SK-N-SH (cell line): ENCODE data around the gene UBXN10. TPM values are rescaled to one million over a fixed set of nuclear protein-coding genes. Genes with fewer than 3 reads are reported as not detected.

Source experiments
- CTCF ChIA-PET: fragments of 300-600, 350-600 bp; formaldehyde crosslinking; extraction: SDS; loops from one replicate; lab custom pipeline; 2021; lab: Yijun Ruan, JAX
- POLR2A ChIA-PET: fragments of 350-600 bp; sonication (Branson Sonifier 250); formaldehyde crosslinking; extraction: SDS; loops from one replicate; lab custom pipeline; 2020; ENCODE audit warnings: antibody characterized with exemption, inconsistent platforms; lab: Yijun Ruan, JAX
- DNase-seq: peaks from one replicate; pipeline ENCODE4 v3.0.0; 2012
- H2AFZ ChIP-seq: fragments of 200-600 bp; sonication (generic); 2 replicates; pipeline ENCODE4 v1.8.1; 2016; ENCODE audit warnings: antibody characterized with exemption, mild to moderate bottlenecking, low read depth
- H3F3A ChIP-seq: fragments of 200-600 bp; sonication (generic); replicated peaks from 2 replicates; pipeline ENCODE3; 2016; ENCODE audit warnings: antibody characterized with exemption, mild to moderate bottlenecking; ENCODE audit not compliant: insufficient read depth
- H3K27ac ChIP-seq, 2 experiments: fragments of 200-500 bp in 1 of 2; fragments of 200-600 bp in 1 of 2; sonication (Bioruptor generic) in 1 of 2; sonication (generic), shearing (Covaris generic) in 1 of 2; 2 replicates each; pipeline versions ENCODE4 v1.5.1 to v1.6.1; 2014 to 2016; ENCODE audit warnings: low read depth in 2 of 2, inconsistent platforms in 1 of 2, low read length in 1 of 2, mild to moderate bottlenecking in 1 of 2, mixed read lengths in 1 of 2
- H3K27me3 ChIP-seq: fragments of 200-600 bp; sonication (generic), shearing (Covaris generic); 2 replicates; pipeline ENCODE4 v1.6.1; 2016; ENCODE audit warnings: mixed run types; ENCODE audit not compliant: insufficient read depth
- H3K36me3 ChIP-seq, 2 experiments: fragments of 200-500 bp in 1 of 2; fragments of 200-600 bp in 1 of 2; sonication (Bioruptor generic) in 1 of 2; sonication (generic) in 1 of 2; replicated peaks in 1 of 2; 2 replicates each; pipeline versions ENCODE3 to v1.5.1; 2014 to 2016; ENCODE audit warnings: low read length in 1 of 2, mild to moderate bottlenecking in 1 of 2; ENCODE audit not compliant: insufficient read depth in 2 of 2, control insufficient read depth in 1 of 2
- H3K4me1 ChIP-seq, 2 experiments: fragments of 200-500 bp in 1 of 2; fragments of 200-600 bp in 1 of 2; sonication (Bioruptor generic) in 1 of 2; sonication (generic), shearing (Covaris generic) in 1 of 2; 2 replicates each; pipeline versions ENCODE4 v1.5.1 to v1.6.1; 2014 to 2016; ENCODE audit warnings: low read depth in 1 of 2, low read length in 1 of 2, mixed run types in 1 of 2; ENCODE audit not compliant: insufficient read depth in 2 of 2, control insufficient read depth in 1 of 2
- H3K4me2 ChIP-seq: fragments of 200-600 bp; sonication (generic), shearing (Covaris generic); 2 replicates; pipeline ENCODE4 v1.6.1; 2017; ENCODE audit warnings: mixed run types
- H3K4me3 ChIP-seq, 2 experiments: fragments of 200-500 bp in 1 of 2; fragments of 200-600 bp in 1 of 2; sonication (Bioruptor generic) in 1 of 2; sonication (generic), shearing (Covaris generic) in 1 of 2; 2 replicates each; pipeline versions ENCODE4 v1.5.1 to v1.8.1; 2014 to 2016; ENCODE audit warnings: low read depth in 2 of 2, inconsistent platforms in 1 of 2, low read length in 1 of 2, mild to moderate bottlenecking in 1 of 2, mixed read lengths in 1 of 2, moderate library complexity in 1 of 2
- H3K79me2 ChIP-seq: fragments of 200-600 bp; sonication (generic); 2 replicates; pipeline ENCODE4 v1.8.1; 2017; ENCODE audit warnings: mild to moderate bottlenecking; ENCODE audit not compliant: insufficient read depth
- H3K9ac ChIP-seq: fragments of 200-600 bp; sonication (generic); 2 replicates; pipeline ENCODE4 v1.6.1; 2017; ENCODE audit warnings: mixed run types
- H3K9me2 ChIP-seq: fragments of 200-600 bp; sonication (generic); 2 replicates; pipeline ENCODE4 v1.6.1; 2017; ENCODE audit warnings: mixed run types
- H3K9me3 ChIP-seq: fragments of 200-600 bp; sonication (generic); 2 replicates; pipeline ENCODE4 v1.6.1; 2017; ENCODE audit warnings: mixed run types, mild to moderate bottlenecking, moderate library complexity
- H4K20me1 ChIP-seq: fragments of 200-600 bp; sonication (generic); 2 replicates; pipeline ENCODE4 v1.6.1; 2017; ENCODE audit warnings: mild to moderate bottlenecking, mixed run types; ENCODE audit not compliant: insufficient read depth
- CHD2 ChIP-seq: fragments of 150-350 bp; IDR thresholded peaks from 2 replicates; pipeline ENCODE4 v1.6.1; 2018; ENCODE audit warnings: low read length; ENCODE audit not compliant: partially characterized antibody
- IRF3 ChIP-seq: fragments of 150-350 bp; IDR thresholded peaks from 2 replicates; pipeline ENCODE4 v1.6.1; 2016; ENCODE audit warnings: mild to moderate bottlenecking, low read depth, low read length
- MAX ChIP-seq: IDR thresholded peaks from 2 replicates; pipeline ENCODE4 v1.4.0; 2012; ENCODE audit warnings: low read depth
- USF1 ChIP-seq: IDR thresholded peaks from 2 replicates; pipeline ENCODE4 v1.4.0; 2012; ENCODE audit warnings: low read depth, borderline replicate concordance
- WGBS: methylation state at CpG from one replicate; pipeline ENCODE4 v1.1.6; 2017; ENCODE audit warnings: low lambda C conversion rate; 5-methylcytosine and 5-hydroxymethylcytosine counted together
- polyA plus RNA-seq, 3 experiments: library from polyadenylated mRNA; depleted of rRNA; stranded (reverse); fragments of >200 nt; gene quantifications; 2 replicates each; pipeline ENCODE4 v1.2.3, GENCODE V29; 2012

The UBXN10 gene
- polyA plus RNA-seq, 1 of the 3 experiments (the other 2 are of a cell fraction) = not detected

- no peak overlapping the region for H3K9ac ChIP-seq
- H3K79me2 ChIP-seq = no peaks in the 10 kb centered on the region
- H3K4me2 ChIP-seq = no peak overlapping the region
- no peaks in the 10 kb centered on the region for H3K36me3 ChIP-seq
- H3K9me2 ChIP-seq = no peaks in the 10 kb centered on the region
- POLR2A ChIA-PET = no interaction called here
- CTCF ChIA-PET = interaction anchor here (1.8 to 17.8 kb wide), 3 partner anchors 15 to 232 kb away, joined by 4 to 243 read pairs (median 103); partner anchors contain the start of gene PLA2G2E
- no peaks in the 10 kb centered on the region for H3F3A ChIP-seq
- no peak overlapping the region for H3K27ac ChIP-seq
- H3K9me3 ChIP-seq = no peaks in the 10 kb centered on the region
- no peak overlapping the region for H3K4me3 ChIP-seq
- no peak for DNase-seq
- TF ChIP-seq CHD2 = no peak
- TF ChIP-seq MAX = no peak
- WGBS = 74% methylated on average over 11 of the region's 13 CpGs
- H3K27me3 ChIP-seq = no peaks in the 10 kb centered on the region; the same call in 1 of the 2 replicates
- peaks cover 0 to 5% of the 10 kb centered on the region in 2 experiments; a peak in 1 of 4 replicates for H3K4me1 ChIP-seq
- no peaks in the 10 kb centered on the region for H4K20me1 ChIP-seq
- H2AFZ ChIP-seq = no peak overlapping the region
Measured at GRCh38 chr1:20147846-20148570, 37.9 kb upstream of the UBXN10 start.

- no peaks in the 10 kb centered on the region for H4K20me1 ChIP-seq
- H3K9me3 ChIP-seq = no peaks in the 10 kb centered on the region
- no peaks in the 10 kb centered on the region for H3K79me2 ChIP-seq
- no peaks in the 10 kb centered on the region for H3K9me2 ChIP-seq
- no peak overlapping the region for H3K4me3 ChIP-seq
- ChIA-PET CTCF (interaction anchor here (8.5 to 17.8 kb wide), 2 partner anchors 174 to 233 kb away, joined by 103 to 243 read pairs; partner anchors contain the start of gene PLA2G2E), POLR2A (no interaction called here)
- H3K36me3 ChIP-seq = no peaks in the 10 kb centered on the region
- H3K9ac ChIP-seq = no peak overlapping the region
- no peaks in the 10 kb centered on the region; the same call in 1 of the 2 replicates for H3K27me3 ChIP-seq
- no peak for DNase-seq
- no peak overlapping the region for H2AFZ ChIP-seq
- WGBS = 62% methylated on average over 10 of the region's 13 CpGs
- no peak overlapping the region for H3K4me2 ChIP-seq
- TF ChIP-seq USF1 = no peak
- no peak for TF ChIP-seq IRF3
- TF ChIP-seq, all 33 proteins: peak for 0
- H3F3A ChIP-seq = no peaks in the 10 kb centered on the region
- peaks cover 0 to 5% of the 10 kb centered on the region in 2 experiments; a peak in 1 of 4 replicates for H3K4me1 ChIP-seq
- no peak overlapping the region for H3K27ac ChIP-seq
Measured at GRCh38 chr1:20148571-20149500, 37.1 kb upstream of the UBXN10 start.
